ENCODE data around the gene PCDH9. TPM values are rescaled to one million over a fixed set of nuclear protein-coding genes. Genes with fewer than 3 reads are reported as not detected.
"Not testable (repeated sequence)": the region's sequence is repeated elsewhere in the genome, so short reads cannot be mapped to it uniquely, and the experiment has no call there.

The PCDH9 gene
- total RNA-seq, 2 donors from 2014 or later, result 0.12 to 0.34 TPM

- not testable (repeated sequence) for H3K4me1 Mint-ChIP-seq (ENCODE audit: low read depth); DNase-seq; H3K36me3 Mint-ChIP-seq (ENCODE audit: insufficient read depth in 2 of 2); H3K27ac Mint-ChIP-seq; H3K4me3 Mint-ChIP-seq; H3K27me3 Mint-ChIP-seq (ENCODE audit: low read depth); ATAC-seq (replicated peaks in 1 of 2); H3K9me3 Mint-ChIP-seq
Measured at GRCh38 chr13:67096893-67097292, 133.2 kb downstream of the PCDH9 start.

GRCh38 chr13:67096418-67096817 lies 133.7 kb downstream of the PCDH9 start:
- Mint-ChIP-seq H3K4me3 (no peak overlapping the region), H3K27ac (no peak overlapping the region), H3K27me3 (ENCODE audit: low read depth) (no peaks in the 10 kb centered on the region), H3K4me1 (ENCODE audit: low read depth) (no peaks in the 10 kb centered on the region), H3K36me3 (ENCODE audit: insufficient read depth in 2 of 2) (no peaks in the 10 kb centered on the region), H3K9me3 (no peaks in the 10 kb centered on the region)
- ATAC-seq (replicated peaks in 1 of 2) (no peak), DNase-seq (no peak)

- Mint-ChIP-seq H3K4me1 (ENCODE audit: low read depth) (no peaks in the 10 kb centered on the region), H3K4me3 (no peak overlapping the region), H3K27me3 (ENCODE audit: low read depth) (no peaks in the 10 kb centered on the region), H3K9me3 (no peaks in the 10 kb centered on the region), H3K36me3 (ENCODE audit: insufficient read depth in 2 of 2) (no peaks in the 10 kb centered on the region), H3K27ac (no peak overlapping the region)
- no peak for DNase-seq
- no peak for ATAC-seq (replicated peaks in 1 of 2)
Measured at GRCh38 chr13:67095621-67096020, 134.5 kb downstream of the PCDH9 start.

GRCh38 chr13:67094952-67095351 lies 135.2 kb downstream of the PCDH9 start:
- Mint-ChIP-seq H3K4me3 (no peak overlapping the region), H3K36me3 (ENCODE audit: insufficient read depth in 2 of 2) (no peaks in the 10 kb centered on the region), H3K9me3 (no peaks in the 10 kb centered on the region), H3K27ac (no peak overlapping the region), H3K27me3 (ENCODE audit: low read depth) (no peaks in the 10 kb centered on the region), H3K4me1 (ENCODE audit: low read depth) (no peaks in the 10 kb centered on the region)
- ATAC-seq (replicated peaks in 1 of 2) (no peak), DNase-seq (no peak)

GRCh38 chr13:67094078-67094477 lies 136.1 kb downstream of the PCDH9 start:
- ATAC-seq (replicated peaks in 1 of 2) (no peak), DNase-seq (no peak)
- Mint-ChIP-seq H3K4me3 (no peak overlapping the region), H3K27ac (no peak overlapping the region), H3K9me3 (no peaks in the 10 kb centered on the region), H3K27me3 (ENCODE audit: low read depth) (no peaks in the 10 kb centered on the region), H3K4me1 (ENCODE audit: low read depth) (no peaks in the 10 kb centered on the region), H3K36me3 (ENCODE audit: insufficient read depth in 2 of 2) (no peaks in the 10 kb centered on the region)

- no peak overlapping the region for H3K4me3 Mint-ChIP-seq
- no peak for ATAC-seq (replicated peaks in 1 of 2)
- no peak for DNase-seq
- no peaks in the 10 kb centered on the region for H3K36me3 Mint-ChIP-seq (ENCODE audit: insufficient read depth in 2 of 2)
- H3K27me3 Mint-ChIP-seq (ENCODE audit: low read depth), result no peaks in the 10 kb centered on the region
- H3K27ac Mint-ChIP-seq, result no peak overlapping the region
- no peaks in the 10 kb centered on the region for H3K9me3 Mint-ChIP-seq
- no peaks in the 10 kb centered on the region for H3K4me1 Mint-ChIP-seq (ENCODE audit: low read depth)
Measured at GRCh38 chr13:67091603-67092002, 138.5 kb downstream of the PCDH9 start.

GRCh38 chr13:67090856-67091255 lies 139.3 kb downstream of the PCDH9 start:
- H3K4me1 Mint-ChIP-seq (ENCODE audit: low read depth), result no peaks in the 10 kb centered on the region
- no peaks in the 10 kb centered on the region for H3K9me3 Mint-ChIP-seq
- H3K27me3 Mint-ChIP-seq (ENCODE audit: low read depth), result no peaks in the 10 kb centered on the region
- ATAC-seq (replicated peaks in 1 of 2), result no peak
- no peak overlapping the region for H3K4me3 Mint-ChIP-seq
- no peak for DNase-seq
- no peak overlapping the region for H3K27ac Mint-ChIP-seq
- no peaks in the 10 kb centered on the region for H3K36me3 Mint-ChIP-seq (ENCODE audit: insufficient read depth in 2 of 2)

DNA sequence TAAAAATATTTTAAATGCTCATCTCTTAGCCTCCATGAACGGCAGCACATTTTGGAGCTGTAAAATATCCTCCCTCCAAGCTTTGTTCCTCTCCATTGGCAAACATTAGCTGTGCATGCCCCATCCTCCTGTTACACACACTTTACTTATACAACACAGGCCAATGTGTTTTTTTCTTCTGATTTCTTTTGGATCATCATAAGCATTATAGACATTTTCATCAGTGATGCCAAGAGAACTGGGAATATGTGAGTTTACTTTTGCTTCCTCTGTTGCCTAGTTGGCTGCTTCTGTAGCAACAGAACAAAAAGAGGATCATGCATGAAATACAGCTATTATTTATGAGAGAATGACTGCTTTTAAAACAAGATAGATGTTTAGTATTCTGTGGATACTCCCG lies 142.6 kb downstream of the PCDH9 start:
- H3K4me1 Mint-ChIP-seq (ENCODE audit: low read depth), result no peaks in the 10 kb centered on the region
- H3K36me3 Mint-ChIP-seq (ENCODE audit: insufficient read depth in 2 of 2), result no peaks in the 10 kb centered on the region
- H3K9me3 Mint-ChIP-seq, result peaks cover 0 to 2% of the 10 kb centered on the region in 2 donors
- H3K4me3 Mint-ChIP-seq, result no peak overlapping the region
- DNase-seq (no peak), ATAC-seq (replicated peaks in 1 of 2) (no peak)
- no peaks in the 10 kb centered on the region for H3K27me3 Mint-ChIP-seq (ENCODE audit: low read depth)
- H3K27ac Mint-ChIP-seq, result no peak overlapping the region

- DNase-seq, result no peak
- Mint-ChIP-seq H3K9me3 (peaks cover 0 to 2% of the 10 kb centered on the region in 2 donors), H3K36me3 (ENCODE audit: insufficient read depth in 2 of 2) (no peaks in the 10 kb centered on the region), H3K4me1 (ENCODE audit: low read depth) (no peaks in the 10 kb centered on the region), H3K27me3 (ENCODE audit: low read depth) (no peaks in the 10 kb centered on the region), H3K4me3 (no peak overlapping the region), H3K27ac (no peak overlapping the region)
- no peak for ATAC-seq (replicated peaks in 1 of 2)
Measured at GRCh38 chr13:67086260-67086659, 143.9 kb downstream of the PCDH9 start.

DNA sequence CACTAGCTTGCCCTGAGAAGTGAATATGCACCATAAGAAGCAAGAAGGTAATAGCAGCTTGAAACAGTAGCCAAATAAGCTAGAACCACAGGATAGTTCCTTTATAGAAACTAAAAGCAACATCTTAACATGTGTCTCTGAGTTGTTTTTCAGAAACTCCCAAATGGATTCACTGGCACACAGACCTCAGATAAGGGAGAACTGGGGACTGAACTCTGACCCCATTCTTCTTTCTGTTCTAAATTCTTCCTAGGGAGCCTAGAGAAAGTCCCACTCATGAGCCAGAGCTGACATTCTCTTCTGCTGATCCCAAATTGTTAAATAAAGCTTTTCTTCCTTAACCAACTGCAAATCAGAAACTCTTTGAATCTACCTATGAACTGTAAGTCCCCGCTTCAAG lies 146.1 kb downstream of the PCDH9 start:
- ATAC-seq (replicated peaks in 1 of 2) (no peak), DNase-seq (no peak)
- Mint-ChIP-seq H3K27ac (no peak overlapping the region), H3K4me1 (ENCODE audit: low read depth) (no peaks in the 10 kb centered on the region), H3K36me3 (ENCODE audit: insufficient read depth in 2 of 2) (no peaks in the 10 kb centered on the region), H3K9me3 (peaks cover 0 to 4% of the 10 kb centered on the region in 2 donors), H3K4me3 (no peak overlapping the region), H3K27me3 (ENCODE audit: low read depth) (no peaks in the 10 kb centered on the region)

DNA sequence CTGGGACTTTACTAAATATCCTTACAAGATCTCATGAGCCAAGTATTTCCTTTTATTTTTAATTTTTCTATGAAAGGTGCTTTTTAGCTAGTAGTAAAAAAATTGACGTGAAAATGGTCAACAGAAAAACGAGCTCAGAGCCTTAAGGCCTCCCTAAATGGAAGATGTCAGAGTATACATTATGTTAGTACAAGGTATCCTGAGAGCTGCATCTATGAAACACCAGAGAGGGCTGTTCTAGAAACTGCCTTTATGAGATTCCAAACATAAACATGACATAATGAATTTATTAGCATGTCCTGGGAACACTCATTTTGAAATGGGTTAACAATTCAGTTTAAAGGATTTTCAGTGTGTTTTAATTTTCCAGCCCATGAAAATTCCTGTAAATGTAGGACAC lies 146.6 kb downstream of the PCDH9 start:
- H3K27ac Mint-ChIP-seq, result no peak overlapping the region
- no peak overlapping the region for H3K4me3 Mint-ChIP-seq
- ATAC-seq (replicated peaks in 1 of 2), result no peak
- no peaks in the 10 kb centered on the region for H3K27me3 Mint-ChIP-seq (ENCODE audit: low read depth)
- no peak for DNase-seq
- no peaks in the 10 kb centered on the region for H3K4me1 Mint-ChIP-seq (ENCODE audit: low read depth)
- H3K9me3 Mint-ChIP-seq, result peaks cover 0 to 4% of the 10 kb centered on the region in 2 donors
- H3K36me3 Mint-ChIP-seq (ENCODE audit: insufficient read depth in 2 of 2), result no peaks in the 10 kb centered on the region

- Mint-ChIP-seq H3K4me3 (no peak overlapping the region), H3K4me1 (ENCODE audit: low read depth) (no peaks in the 10 kb centered on the region), H3K27ac (no peak overlapping the region), H3K27me3 (ENCODE audit: low read depth) (no peaks in the 10 kb centered on the region), H3K36me3 (ENCODE audit: insufficient read depth in 2 of 2) (no peaks in the 10 kb centered on the region), H3K9me3 (peaks cover 4 to 7% of the 10 kb centered on the region in 2 donors)
- no peak for ATAC-seq (replicated peaks in 1 of 2)
- DNase-seq, result no peak
Measured at GRCh38 chr13:67080351-67080750, 149.8 kb downstream of the PCDH9 start.

DNA sequence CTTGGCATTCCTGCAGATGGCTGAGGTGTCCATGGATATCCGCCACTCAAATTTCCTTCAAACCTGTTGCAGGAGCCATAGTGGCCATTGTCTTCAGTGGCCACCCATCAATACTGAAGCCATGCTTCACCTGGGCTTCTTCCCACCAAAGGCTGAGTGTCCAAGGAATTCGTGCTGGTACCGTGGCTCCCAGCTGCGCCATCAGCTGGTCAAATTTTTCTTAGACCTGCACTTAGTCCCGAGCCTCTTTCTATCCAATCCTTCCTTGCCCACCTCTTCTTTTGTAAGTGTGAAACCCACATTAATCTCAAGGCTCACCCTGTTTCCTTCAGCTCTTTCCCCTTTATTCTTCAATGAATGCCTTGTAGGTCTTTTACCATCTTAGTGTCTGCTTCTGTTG lies 152.1 kb downstream of the PCDH9 start:
- Mint-ChIP-seq H3K4me3 (no peak overlapping the region), H3K27ac (no peak overlapping the region), H3K27me3 (ENCODE audit: low read depth) (no peaks in the 10 kb centered on the region), H3K4me1 (ENCODE audit: low read depth) (no peaks in the 10 kb centered on the region), H3K9me3 (peaks cover 2 to 7% of the 10 kb centered on the region in 2 donors), H3K36me3 (ENCODE audit: insufficient read depth in 2 of 2) (no peaks in the 10 kb centered on the region)
- ATAC-seq (replicated peaks in 1 of 2) (no peak), DNase-seq (no peak)

DNA sequence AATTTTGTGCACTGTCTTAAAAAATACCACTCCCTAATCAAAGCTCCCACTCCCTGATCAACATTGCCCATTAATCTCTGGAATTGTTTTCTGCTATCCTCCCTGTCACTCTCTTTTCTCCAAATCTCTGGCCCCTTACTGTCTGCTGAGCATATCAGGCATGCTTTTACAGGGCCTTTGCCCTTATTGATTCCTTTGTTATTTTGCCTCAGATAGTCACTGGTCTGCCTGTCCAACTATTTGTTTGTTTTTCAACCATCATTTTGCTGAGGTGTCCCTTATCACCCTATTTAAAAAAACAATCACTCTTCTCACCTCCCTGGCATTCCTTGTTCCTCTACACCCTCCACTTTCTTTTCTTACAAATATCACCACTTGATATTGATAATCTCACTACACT lies 153.0 kb downstream of the PCDH9 start:
- Mint-ChIP-seq H3K36me3 (ENCODE audit: insufficient read depth in 2 of 2) (no peaks in the 10 kb centered on the region), H3K4me3 (no peak overlapping the region), H3K9me3 (peaks cover 2 to 7% of the 10 kb centered on the region in 2 donors), H3K27ac (no peak overlapping the region), H3K4me1 (ENCODE audit: low read depth) (no peaks in the 10 kb centered on the region), H3K27me3 (ENCODE audit: low read depth) (no peaks in the 10 kb centered on the region)
- ATAC-seq (replicated peaks in 1 of 2) (no peak), DNase-seq (no peak)
